ENCODE data around the gene RNF121.

DNA sequence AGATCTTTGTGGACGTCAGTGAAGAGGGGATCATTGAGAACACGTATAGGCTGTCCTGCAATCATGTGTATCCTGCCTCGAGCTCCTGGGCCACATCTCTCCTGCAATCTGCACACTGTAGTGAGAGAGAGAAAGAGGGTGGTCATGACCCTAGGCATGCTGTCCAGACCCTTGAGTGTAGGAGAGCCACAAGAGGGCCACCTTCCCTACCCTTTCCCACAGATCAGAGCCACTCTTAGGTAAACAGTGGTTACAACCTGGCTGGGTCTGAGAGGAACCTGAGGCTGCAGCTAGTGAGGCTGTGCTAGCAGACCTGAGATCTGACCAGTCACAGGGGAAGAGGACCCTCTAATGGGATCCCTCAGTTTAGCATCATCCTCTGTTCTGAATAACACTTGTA, 65.9 kb downstream of the RNF121 start:
- TF ChIP-seq, protein P1, sequence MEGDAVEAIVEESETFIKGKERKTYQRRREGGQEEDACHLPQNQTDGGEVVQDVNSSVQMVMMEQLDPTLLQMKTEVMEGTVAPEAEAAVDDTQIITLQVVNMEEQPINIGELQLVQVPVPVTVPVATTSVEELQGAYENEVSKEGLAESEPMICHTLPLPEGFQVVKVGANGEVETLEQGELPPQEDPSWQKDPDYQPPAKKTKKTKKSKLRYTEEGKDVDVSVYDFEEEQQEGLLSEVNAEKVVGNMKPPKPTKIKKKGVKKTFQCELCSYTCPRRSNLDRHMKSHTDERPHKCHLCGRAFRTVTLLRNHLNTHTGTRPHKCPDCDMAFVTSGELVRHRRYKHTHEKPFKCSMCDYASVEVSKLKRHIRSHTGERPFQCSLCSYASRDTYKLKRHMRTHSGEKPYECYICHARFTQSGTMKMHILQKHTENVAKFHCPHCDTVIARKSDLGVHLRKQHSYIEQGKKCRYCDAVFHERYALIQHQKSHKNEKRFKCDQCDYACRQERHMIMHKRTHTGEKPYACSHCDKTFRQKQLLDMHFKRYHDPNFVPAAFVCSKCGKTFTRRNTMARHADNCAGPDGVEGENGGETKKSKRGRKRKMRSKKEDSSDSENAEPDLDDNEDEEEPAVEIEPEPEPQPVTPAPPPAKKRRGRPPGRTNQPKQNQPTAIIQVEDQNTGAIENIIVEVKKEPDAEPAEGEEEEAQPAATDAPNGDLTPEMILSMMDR (IDR thresholded peaks at IDR 0.05): no peak
- TF ChIP-seq POLR2A (IDR thresholded peaks at IDR 0.05) (no peak), EP300 (IDR thresholded peaks at IDR 0.05) (no peak), POLR2AphosphoS5 (IDR thresholded peaks at IDR 0.05) (no peak)

Data from upper lobe of left lung (tissue), 4 donors.